ENCODE data around the gene GIT2. TPM values are rescaled to one million over a fixed set of nuclear protein-coding genes. Genes with fewer than 3 reads are reported as not detected.

Gene GIT2
- total and polyA plus RNA-seq, 12 donors = 24.3 to 80.9 (median 56.0) TPM

GRCh38 chr12:109938947-109939346, 57.2 kb downstream of the GIT2 start:
- H3K27me3 ChIP-seq = no peaks in the 10 kb centered on the region
- intact Hi-C loops (cut with DNase I) = no loop called here
- 95 to 97% (median 96%) methylated on average over 7 of the region's 7 CpGs for WGBS, 4 donors
- H3K9me3 ChIP-seq (replicated peaks in 1 of 3) = no peaks in the 10 kb centered on the region
- H3K27ac ChIP-seq = no peak overlapping the region
- no peak overlapping the region for H3K4me3 ChIP-seq
- no peak for DNase-seq
- peaks cover 0 to 44% of the 10 kb centered on the region in 2 donors for H3K36me3 ChIP-seq (replicated peaks in 1 of 2)
- TF ChIP-seq POLR2A (IDR thresholded peaks at IDR 0.05) = no peak
- TF ChIP-seq, protein P1, sequence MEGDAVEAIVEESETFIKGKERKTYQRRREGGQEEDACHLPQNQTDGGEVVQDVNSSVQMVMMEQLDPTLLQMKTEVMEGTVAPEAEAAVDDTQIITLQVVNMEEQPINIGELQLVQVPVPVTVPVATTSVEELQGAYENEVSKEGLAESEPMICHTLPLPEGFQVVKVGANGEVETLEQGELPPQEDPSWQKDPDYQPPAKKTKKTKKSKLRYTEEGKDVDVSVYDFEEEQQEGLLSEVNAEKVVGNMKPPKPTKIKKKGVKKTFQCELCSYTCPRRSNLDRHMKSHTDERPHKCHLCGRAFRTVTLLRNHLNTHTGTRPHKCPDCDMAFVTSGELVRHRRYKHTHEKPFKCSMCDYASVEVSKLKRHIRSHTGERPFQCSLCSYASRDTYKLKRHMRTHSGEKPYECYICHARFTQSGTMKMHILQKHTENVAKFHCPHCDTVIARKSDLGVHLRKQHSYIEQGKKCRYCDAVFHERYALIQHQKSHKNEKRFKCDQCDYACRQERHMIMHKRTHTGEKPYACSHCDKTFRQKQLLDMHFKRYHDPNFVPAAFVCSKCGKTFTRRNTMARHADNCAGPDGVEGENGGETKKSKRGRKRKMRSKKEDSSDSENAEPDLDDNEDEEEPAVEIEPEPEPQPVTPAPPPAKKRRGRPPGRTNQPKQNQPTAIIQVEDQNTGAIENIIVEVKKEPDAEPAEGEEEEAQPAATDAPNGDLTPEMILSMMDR (IDR thresholded peaks at IDR 0.05) = no peak
- no peaks in the 10 kb centered on the region for H3K4me1 ChIP-seq (replicated peaks in 1 of 2)

GRCh38 chr12:109937371-109937770, 58.8 kb downstream of the GIT2 start:
- Histone ChIP-seq H3K36me3 (replicated peaks in 1 of 2) (peaks cover 0 to 60% of the 10 kb centered on the region in 2 donors), H3K9me3 (replicated peaks in 1 of 3) (no peaks in the 10 kb centered on the region), H3K27me3 (no peaks in the 10 kb centered on the region), H3K4me1 (replicated peaks in 1 of 2) (no peaks in the 10 kb centered on the region), H3K27ac (peak overlapping the region in 1 of 5 donors; percentile 38), H3K4me3 (no peak overlapping the region)
- DNase-seq = no peak
- TF ChIP-seq, protein P1 (IDR thresholded peaks at IDR 0.05) = no peak
- TF ChIP-seq POLR2A (IDR thresholded peaks at IDR 0.05) = no peak
- intact Hi-C loops (cut with DNase I) = no loop called here
- 78 to 87% (median 85%) methylated on average over 5 of the region's 5 CpGs for WGBS, 4 donors

- TF ChIP-seq POLR2A (IDR thresholded peaks at IDR 0.05) = no peak
- TF ChIP-seq, protein P1 (IDR thresholded peaks at IDR 0.05) = peak in 1 of 6 experiments; percentile 9
- intact Hi-C loops (cut with DNase I) = no loop called here
- Histone ChIP-seq H3K4me3 (no peak overlapping the region), H3K4me1 (replicated peaks in 1 of 2) (no peaks in the 10 kb centered on the region), H3K9me3 (replicated peaks in 1 of 3) (no peaks in the 10 kb centered on the region), H3K27ac (peak overlapping the region in 1 of 5 donors; percentile 58), H3K27me3 (no peaks in the 10 kb centered on the region), H3K36me3 (replicated peaks in 1 of 2) (peaks cover 0 to 89% of the 10 kb centered on the region in 2 donors)
- WGBS, 4 donors = 83 to 88% (median 85%) methylated on average over 5 of the region's 5 CpGs
- no peak for DNase-seq
These were observed 62.1 kb downstream of the GIT2 start for GRCh38 chr12:109934026-109934425.

DNA sequence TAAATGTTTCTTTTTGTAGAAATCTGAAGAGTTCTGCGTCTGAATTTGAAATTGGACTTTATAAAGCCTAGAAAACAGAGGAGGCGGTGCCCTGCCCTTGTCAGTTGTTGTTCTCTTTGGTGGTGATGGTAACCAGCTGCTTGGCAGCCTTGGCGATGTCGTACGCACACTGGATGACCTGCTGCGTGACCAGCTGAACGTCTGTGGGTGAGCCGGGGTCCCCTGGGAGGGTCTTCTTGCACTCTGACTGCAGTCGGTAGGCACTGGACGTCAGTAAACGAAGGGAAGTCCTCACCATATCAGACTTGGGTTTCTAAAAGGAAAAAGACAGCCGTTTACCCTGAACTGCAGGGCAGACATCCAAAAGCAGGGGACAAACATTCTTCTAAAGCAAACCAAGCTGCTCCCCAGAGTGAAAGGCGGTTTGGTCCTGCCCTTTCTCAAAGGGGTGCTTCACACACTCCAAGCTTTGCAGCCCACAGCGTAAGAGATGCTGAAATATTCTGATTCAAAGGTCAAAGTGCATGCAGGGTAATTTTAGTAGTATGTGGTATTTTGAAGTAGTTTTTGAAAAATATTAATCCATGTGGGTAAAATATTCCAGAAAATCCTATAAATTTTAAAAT, 63.2 kb downstream of the GIT2 start:
- intact Hi-C loops (cut with DNase I) = no loop called here
- WGBS, 4 donors = 69 to 79% (median 74%) methylated on average over 14 of the region's 14 CpGs
- Histone ChIP-seq H3K27me3 (no peaks in the 10 kb centered on the region), H3K27ac (peak overlapping the region in 2 of 5 donors; percentile 6 to 58), H3K4me1 (replicated peaks in 1 of 2) (no peaks in the 10 kb centered on the region), H3K36me3 (replicated peaks in 1 of 2) (peaks cover 0 to 89% of the 10 kb centered on the region in 2 donors), H3K4me3 (no peak overlapping the region), H3K9me3 (replicated peaks in 1 of 3) (no peaks in the 10 kb centered on the region)
- no peak for TF ChIP-seq POLR2A (IDR thresholded peaks at IDR 0.05)
- TF ChIP-seq, protein P1 (IDR thresholded peaks at IDR 0.05) = no peak
- DNase-seq = peak in 6 of 7 donors; percentile 29 to 80 (median 46)

All from adrenal gland (tissue), 12 donors.